ELR (cell line): ENCODE results near the gene ATP13A2.
"Not testable (repeated sequence)": the region's sequence is repeated elsewhere in the genome, so short reads cannot be mapped to it uniquely, and the experiment has no call there.

Experiments
- DNase-seq: peaks from one replicate; pipeline ENCODE4 v3.0.0-alpha.2; 2015; ENCODE audit warnings: low read depth

The ATP13A2 gene

GRCh38 chr1:16961297-16962133, 50.2 kb downstream of the ATP13A2 start:
- DNase-seq, result no peak

GRCh38 chr1:16960560-16961296, 51.0 kb downstream of the ATP13A2 start:
- peak; percentile 87 for DNase-seq

GRCh38 chr1:16958475-16958874, 53.3 kb downstream of the ATP13A2 start:
- DNase-seq, result no peak

GRCh38 chr1:16957731-16958130, 54.0 kb downstream of the ATP13A2 start:
- DNase-seq, result no peak

- peak; percentile 25 for DNase-seq
These were observed 55.0 kb downstream of the ATP13A2 start for GRCh38 chr1:16956775-16957174.

GRCh38 chr1:16955186-16955585, 56.5 kb downstream of the ATP13A2 start:
- no peak for DNase-seq

- no peak for DNase-seq
These were observed 57.1 kb downstream of the ATP13A2 start for GRCh38 chr1:16954579-16954978.

- not testable (repeated sequence) for DNase-seq
These were observed 59.4 kb downstream of the ATP13A2 start for GRCh38 chr1:16952376-16952775.

- DNase-seq, result peak; percentile 80
These were observed 62.7 kb downstream of the ATP13A2 start for GRCh38 chr1:16949026-16949425.

- not testable (repeated sequence) for DNase-seq
These were observed 63.3 kb downstream of the ATP13A2 start for GRCh38 chr1:16948282-16948891.

- no peak for DNase-seq
These were observed 65.1 kb downstream of the ATP13A2 start for GRCh38 chr1:16946646-16947045.

- DNase-seq, result not testable (repeated sequence)
These were observed 65.5 kb downstream of the ATP13A2 start for GRCh38 chr1:16946185-16946584.

- DNase-seq, result not testable (repeated sequence)
These were observed 66.2 kb downstream of the ATP13A2 start for GRCh38 chr1:16945512-16945911.

GRCh38 chr1:16944038-16944437, 67.7 kb downstream of the ATP13A2 start:
- DNase-seq, result no peak

GRCh38 chr1:16939386-16940180, 72.1 kb downstream of the ATP13A2 start:
- not testable (repeated sequence) for DNase-seq

- DNase-seq, result no peak
These were observed 73.1 kb downstream of the ATP13A2 start for GRCh38 chr1:16938351-16939321.

GRCh38 chr1:16936580-16936979, 75.1 kb downstream of the ATP13A2 start:
- DNase-seq, result not testable (repeated sequence)
